Prostate gland (tissue), 2 donors: ENCODE results near the gene ACACA.

Experiments used
- CTCF ChIP-seq, 4 experiments: fragments of 200-600 bp in 2 of 4; fragments of 450-650 bp in 2 of 4; sonication (generic) in 2 of 4; IDR thresholded peaks; 1 replicate in 3 of 4; 2 replicates in 1 of 4; pipeline ENCODE4 v1.5.1; 2016 to 2019; ENCODE audit warnings: antibody characterized with exemption in 4 of 4, mild to moderate bottlenecking in 2 of 4, moderate library complexity in 2 of 4
- POLR2A ChIP-seq: fragments of 450-650 bp; IDR thresholded peaks from one replicate; pipeline ENCODE4 v1.6.1; 2016; ENCODE audit warnings: antibody characterized with exemption, mild to moderate bottlenecking

- no peak for TF ChIP-seq POLR2A
- TF ChIP-seq CTCF (IDR thresholded peaks at IDR 0.05): no peak
Observed at GRCh38 chr17:37327341-37328090, 79.1 kb downstream of the ACACA start.
